Forelimb muscle (tissue), 1 donor: ENCODE data around the gene TSEN2. TPM values are rescaled to one million over a fixed set of nuclear protein-coding genes. Genes with fewer than 3 reads are reported as not detected.

Experiments used
- DNase-seq: peaks from one replicate; pipeline ENCODE4 v3.0.0-alpha.2; 2013; ENCODE audit warnings: low read depth
- polyA plus RNA-seq: library from polyadenylated mRNA; unstranded; fragments of 120-200 nt; gene quantifications from one replicate; pipeline ENCODE4 v1.2.1, GENCODE V29; 2013; ENCODE audit not compliant: insufficient read length

TSEN2 gene
- polyA plus RNA-seq, 1 donor = 14.1 TPM

- no peak for DNase-seq
Observed at GRCh38 chr3:12553921-12554391, 69.7 kb downstream of the TSEN2 start.

- DNase-seq = no peak
Observed at GRCh38 chr3:12556314-12556689, 72.0 kb downstream of the TSEN2 start.

DNA sequence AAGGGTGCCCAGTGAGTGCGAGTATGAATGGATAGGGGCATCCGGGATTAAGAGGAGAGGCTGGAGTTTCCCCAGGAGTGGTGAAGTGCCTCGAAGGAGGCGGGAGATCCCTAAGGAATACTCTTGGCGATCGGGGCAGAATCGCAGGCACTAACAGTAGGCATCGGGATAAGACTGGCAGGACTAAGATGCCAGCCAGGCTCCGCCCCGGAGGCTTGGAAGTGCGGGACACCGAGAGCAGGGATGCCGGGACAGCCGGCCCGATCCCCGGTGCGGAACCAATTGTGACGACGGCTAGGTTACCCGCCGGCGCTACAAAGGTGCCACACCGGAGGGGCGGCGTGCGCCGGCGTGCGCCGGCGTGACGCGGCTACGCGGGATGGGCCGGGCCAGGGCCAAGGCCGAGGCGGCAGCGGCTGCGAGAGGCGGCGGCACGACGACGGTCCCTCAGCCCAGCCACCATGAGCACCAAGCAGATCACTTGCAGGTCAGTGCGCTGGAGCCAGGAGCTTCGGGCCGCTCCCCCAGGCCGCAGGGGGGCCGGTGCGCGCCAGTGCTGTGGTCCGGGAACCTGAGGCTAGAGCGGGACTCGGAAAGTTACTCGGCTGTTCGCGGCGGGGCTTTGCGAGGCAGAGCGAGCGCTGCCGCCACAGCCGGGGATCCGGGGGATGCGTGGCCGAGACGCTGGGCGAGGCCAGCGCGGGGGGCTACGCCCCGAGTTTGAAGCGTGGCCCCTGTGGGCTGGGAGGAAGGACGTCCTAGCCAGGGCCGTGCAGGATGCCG lies 72.6 kb downstream of the TSEN2 start, which contains the start of gene MKRN2:
Gene MKRN2 (plus strand): TSS at position 398 of the 783 bp plus-strand sequence. CDS start 64 bp downstream, at position 462.
- peak; percentile 62 for DNase-seq

- DNase-seq = peak; percentile 5
Observed at GRCh38 chr3:12557473-12558100, 73.3 kb downstream of the TSEN2 start.

DNA sequence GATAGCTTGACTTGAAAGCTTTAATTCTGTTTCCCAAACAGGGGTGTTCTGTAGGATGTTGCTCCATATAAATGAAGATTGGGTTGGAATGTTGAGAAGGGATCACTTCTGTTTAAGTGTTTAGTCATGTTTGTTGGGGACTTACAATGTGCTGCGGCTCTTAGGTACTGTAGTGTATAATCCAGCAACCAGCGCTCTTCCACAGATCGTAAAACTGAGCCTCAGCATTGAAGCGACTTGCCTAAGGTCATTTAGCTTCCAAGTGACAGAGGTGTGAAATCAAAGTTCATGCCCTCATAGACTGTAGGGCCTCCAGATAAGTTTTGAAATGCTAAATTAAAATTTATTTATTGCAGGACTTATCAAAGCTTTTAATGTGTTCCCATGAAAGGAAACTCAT lies 74.4 kb downstream of the TSEN2 start:
- no peak for DNase-seq

DNA sequence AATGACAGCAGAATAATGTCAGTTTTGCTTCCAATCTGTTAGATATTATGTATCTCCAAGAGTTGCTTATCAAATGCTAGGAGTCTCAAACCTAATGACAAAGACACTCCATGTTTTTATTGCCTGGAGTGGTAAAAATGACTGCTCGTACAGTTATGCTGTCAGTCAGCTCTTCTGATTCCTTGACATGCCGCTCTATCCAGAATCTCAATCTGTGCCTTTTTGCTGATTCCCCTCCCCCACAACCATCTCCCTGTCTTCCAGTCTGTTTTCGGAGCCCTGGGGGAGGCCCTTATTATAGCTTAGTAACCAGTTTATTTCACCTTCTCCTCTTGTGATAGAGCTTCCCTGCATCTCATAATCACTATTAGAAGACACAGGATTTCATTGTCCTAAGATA lies 75.2 kb downstream of the TSEN2 start:
- DNase-seq = no peak

GRCh38 chr3:12560505-12561190 lies 76.4 kb downstream of the TSEN2 start:
- DNase-seq = no peak

DNA sequence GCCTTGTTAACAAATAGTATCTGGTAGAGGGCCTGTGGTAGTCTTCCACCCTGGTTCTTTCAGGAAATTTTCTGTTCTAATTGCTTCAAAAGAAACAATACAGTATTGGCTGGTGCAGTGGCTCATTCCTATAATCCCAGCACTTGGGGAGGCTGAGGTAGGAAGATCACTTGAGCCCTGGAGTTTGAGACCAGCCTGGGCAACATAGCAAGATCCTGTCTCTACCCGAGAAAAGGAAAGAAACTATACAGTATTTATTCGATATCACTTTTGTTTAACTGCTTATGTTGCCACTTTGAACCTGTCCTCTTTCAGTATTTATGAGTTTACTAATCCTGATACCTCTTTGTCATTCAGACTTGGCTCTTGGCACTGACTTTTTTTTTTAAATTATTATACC lies 77.1 kb downstream of the TSEN2 start:
- no peak for DNase-seq

DNA sequence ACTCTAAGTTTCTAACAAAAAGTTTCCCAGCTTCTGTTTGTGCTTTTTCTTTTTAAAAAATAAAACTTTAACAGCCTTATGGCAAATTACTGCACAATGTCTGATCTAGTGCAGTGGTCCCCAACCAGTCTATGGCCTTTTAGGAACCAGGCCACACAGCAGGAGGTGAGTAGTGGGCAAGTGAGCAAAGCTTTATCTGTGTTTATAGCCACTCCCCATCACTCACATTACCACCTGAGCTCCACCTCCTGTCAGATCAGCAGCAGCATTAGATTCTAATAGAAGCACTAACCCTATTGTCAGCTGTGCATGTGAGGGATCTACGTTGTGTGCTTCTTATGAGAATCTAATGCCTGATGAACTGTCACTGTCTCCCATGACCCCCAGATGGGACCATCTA lies 78.2 kb downstream of the TSEN2 start:
- DNase-seq = no peak

DNA sequence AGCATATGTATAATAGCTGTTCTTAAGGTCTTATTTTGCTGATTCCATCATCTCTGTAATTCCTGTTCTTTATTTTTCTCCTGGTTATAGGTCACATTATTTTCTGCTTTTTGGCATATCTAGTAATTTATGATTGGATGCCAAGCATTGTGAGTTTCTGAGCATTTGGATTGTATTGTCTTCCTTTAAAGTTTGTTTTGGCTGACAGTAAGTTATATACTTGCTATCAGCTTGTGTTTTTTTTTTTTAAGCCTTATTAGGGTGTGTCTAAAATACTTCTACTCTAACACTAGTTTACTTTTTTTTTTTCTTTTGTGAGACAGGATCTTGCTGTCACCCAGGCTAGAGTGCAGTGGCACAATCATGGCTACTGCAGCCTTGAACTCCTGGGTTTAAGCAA lies 82.7 kb downstream of the TSEN2 start:
- DNase-seq = no peak

DNA sequence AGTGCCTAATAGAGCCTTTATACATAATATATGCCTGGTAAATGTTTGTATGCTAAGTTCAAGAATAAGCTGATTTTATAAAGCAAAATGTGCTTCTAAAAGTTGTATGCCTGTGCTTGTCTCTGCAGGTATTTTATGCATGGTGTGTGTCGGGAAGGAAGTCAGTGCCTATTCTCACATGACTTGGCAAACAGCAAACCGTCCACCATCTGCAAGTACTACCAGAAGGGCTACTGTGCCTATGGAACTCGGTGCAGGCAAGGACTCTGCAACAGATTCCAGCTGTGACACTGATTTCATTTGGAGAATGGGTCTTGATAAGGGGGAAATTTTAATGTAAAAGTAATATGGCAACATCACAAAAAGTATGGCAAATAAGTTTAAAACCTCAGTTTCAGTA lies 84.5 kb downstream of the TSEN2 start:
- DNase-seq = no peak

- no peak for DNase-seq
Observed at GRCh38 chr3:12569836-12570235, 85.6 kb downstream of the TSEN2 start.

- no peak for DNase-seq
Observed at GRCh38 chr3:12571986-12572385, 87.7 kb downstream of the TSEN2 start.

DNA sequence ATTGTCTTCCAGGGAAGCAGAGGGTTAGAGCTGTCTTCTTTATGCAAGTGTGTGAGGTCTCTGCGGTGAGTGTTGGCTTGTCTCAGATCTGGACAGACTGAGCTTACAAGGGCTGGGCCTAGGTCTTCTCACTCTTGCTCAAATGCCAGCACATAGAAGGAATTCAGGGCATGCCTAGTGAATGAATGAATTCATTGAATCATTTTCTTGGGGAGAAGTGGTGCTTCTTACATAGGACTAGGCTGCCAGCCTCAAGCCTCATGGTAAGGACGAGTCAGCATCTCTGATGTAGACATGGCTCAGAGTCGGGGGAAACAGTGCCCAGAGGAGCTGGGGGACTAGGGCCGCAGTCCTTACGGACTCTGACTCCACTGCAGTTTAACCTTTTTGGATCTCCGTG lies 89.9 kb downstream of the TSEN2 start:
- no peak for DNase-seq

DNA sequence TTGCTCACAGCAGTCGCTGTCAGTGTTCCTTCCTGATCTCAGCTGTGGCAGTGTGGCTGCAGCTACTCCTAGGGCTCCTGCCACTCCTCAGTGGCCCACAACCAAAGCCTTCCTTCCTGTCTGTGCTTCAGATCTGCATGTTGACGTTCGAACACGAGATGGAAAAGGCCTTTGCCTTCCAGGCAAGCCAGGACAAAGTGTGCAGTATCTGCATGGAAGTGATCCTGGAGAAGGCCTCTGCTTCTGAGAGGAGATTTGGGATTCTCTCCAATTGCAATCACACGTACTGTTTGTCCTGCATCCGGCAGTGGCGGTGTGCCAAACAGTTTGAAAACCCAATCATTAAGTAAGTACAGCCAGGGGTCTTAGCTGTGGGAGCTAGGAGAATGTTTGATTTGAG lies 90.4 kb downstream of the TSEN2 start:
- no peak for DNase-seq

DNA sequence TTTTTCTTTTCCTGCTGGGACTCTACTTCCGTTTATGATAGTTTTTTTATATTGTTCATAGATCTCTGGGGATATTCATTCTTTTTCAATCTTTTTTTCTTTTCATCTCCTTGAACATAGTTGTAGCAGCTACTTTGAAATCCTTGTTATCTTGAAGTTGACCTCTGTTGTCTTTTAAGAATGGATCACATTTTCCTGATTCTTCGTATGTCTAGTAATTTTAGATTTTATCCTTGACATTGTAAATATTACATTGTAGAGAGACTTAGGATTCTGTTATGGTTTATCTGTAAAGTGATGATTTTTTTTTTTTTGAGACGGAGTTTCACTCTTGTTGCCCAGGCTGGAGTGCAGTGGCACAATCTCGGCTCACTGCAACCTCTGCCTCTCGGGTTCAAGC lies 93.1 kb downstream of the TSEN2 start:
- no peak for DNase-seq

GRCh38 chr3:12578742-12579141 lies 94.5 kb downstream of the TSEN2 start:
- DNase-seq = no peak

DNA sequence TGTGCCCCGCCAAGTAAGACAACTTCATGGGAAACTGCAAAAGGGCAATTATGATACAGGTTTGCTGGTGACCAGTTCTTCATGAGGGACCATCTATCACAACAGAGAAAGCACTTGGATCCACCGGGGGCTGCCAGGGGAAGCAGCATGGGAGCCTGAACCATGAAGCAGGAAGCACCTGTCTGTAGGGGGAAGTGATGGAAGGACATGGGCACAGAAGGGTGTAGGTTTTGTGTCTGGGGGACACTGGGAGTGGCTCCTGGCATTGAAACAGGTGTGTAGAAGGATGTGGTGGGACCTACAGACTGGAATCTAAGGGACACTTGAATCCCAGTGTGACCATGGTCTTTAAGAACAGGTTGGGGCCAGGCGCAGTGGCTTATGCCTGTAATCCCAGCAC lies 95.2 kb downstream of the TSEN2 start:
- no peak for DNase-seq

- no peak for DNase-seq
Observed at GRCh38 chr3:12579905-12580304, 95.6 kb downstream of the TSEN2 start.

GRCh38 chr3:12582730-12583129 lies 98.5 kb downstream of the TSEN2 start:
- no peak for DNase-seq
